KMS-11 (cell line): ENCODE measurements around the gene NOL4L.

Experiments
- H2AFZ ChIP-seq: fragments of 200-600 bp; sonication (generic); 2 replicates; pipeline ENCODE4 v1.6.1; 2016; ENCODE audit warnings: antibody characterized with exemption, mixed run types, low read depth
- H3K27ac ChIP-seq: fragments of 200-600 bp; sonication (generic); 2 replicates; pipeline ENCODE4 v1.6.1; 2016; ENCODE audit warnings: mild to moderate bottlenecking, mixed run types
- H3K27me3 ChIP-seq: fragments of 200-600 bp; sonication (generic); 2 replicates; pipeline ENCODE4 v1.6.1; 2017; ENCODE audit warnings: mild to moderate bottlenecking, low read depth, mixed run types, moderate library complexity; ENCODE audit not compliant: insufficient read depth
- H3K36me3 ChIP-seq: fragments of 200-600 bp; sonication (generic); 2 replicates; pipeline ENCODE4 v1.6.1; 2017; ENCODE audit warnings: mild to moderate bottlenecking, mixed run types; ENCODE audit not compliant: insufficient read depth
- H3K4me1 ChIP-seq: fragments of 200-600 bp; sonication (generic); 2 replicates; pipeline ENCODE4 v1.6.1; 2016; ENCODE audit warnings: mild to moderate bottlenecking, low read depth, mixed run types; ENCODE audit not compliant: poor library complexity, severe bottlenecking
- H3K4me2 ChIP-seq: fragments of 200-600 bp; sonication (generic); 2 replicates; pipeline ENCODE4 v1.7.0; 2016; ENCODE audit warnings: mild to moderate bottlenecking, mixed run types
- H3K4me3 ChIP-seq: fragments of 200-600 bp; sonication (generic); IDR thresholded peaks from 2 replicates; pipeline ENCODE4 v1.6.1; 2017; ENCODE audit warnings: low read depth, low read length, mixed read lengths; ENCODE audit not compliant: insufficient read depth
- H3K79me2 ChIP-seq: fragments of 200-600 bp; sonication (generic); 2 replicates; pipeline ENCODE4 v1.6.1; 2016; ENCODE audit warnings: low read depth, mixed run types; ENCODE audit not compliant: insufficient read depth
- H3K9ac ChIP-seq: fragments of 200-600 bp; sonication (generic); 2 replicates; pipeline ENCODE4 v1.6.1; 2016; ENCODE audit warnings: mild to moderate bottlenecking, mixed run types
- H4K20me1 ChIP-seq: fragments of 200-600 bp; sonication (generic); 2 replicates; pipeline ENCODE4 v1.6.1; 2016; ENCODE audit warnings: mild to moderate bottlenecking, mixed run types; ENCODE audit not compliant: insufficient read depth
- CTCF ChIP-seq: fragments of 200-600 bp; sonication (generic); conservative IDR thresholded peaks from 2 replicates; pipeline ENCODE4 v1.6.1; 2017; ENCODE audit warnings: low read depth, mild to moderate bottlenecking, antibody characterized with exemption, low read length, moderate library complexity, mixed read lengths

NOL4L gene

GRCh38 chr20:32406701-32407100 is 178.4 kb downstream of the NOL4L start:
- no peaks in the 10 kb centered on the region for H3K27me3 ChIP-seq
- H3K27ac ChIP-seq: no peak overlapping the region
- H3K79me2 ChIP-seq: peaks cover 20% of the 10 kb centered on the region; the same call in 1 of the 2 replicates
- H3K36me3 ChIP-seq: no peaks in the 10 kb centered on the region
- H4K20me1 ChIP-seq: no peaks in the 10 kb centered on the region; the same call in 1 of the 2 replicates
- TF ChIP-seq CTCF: no peak
- no peak overlapping the region for H3K4me3 ChIP-seq
- H3K9ac ChIP-seq: no peak overlapping the region
- no peak overlapping the region for H3K4me2 ChIP-seq
- H3K4me1 ChIP-seq: peaks cover 9% of the 10 kb centered on the region
- no peak overlapping the region for H2AFZ ChIP-seq

GRCh38 chr20:32404017-32404416 is 181.1 kb downstream of the NOL4L start:
- H3K4me3 ChIP-seq: no peak overlapping the region
- no peak overlapping the region for H3K27ac ChIP-seq
- peaks cover 9% of the 10 kb centered on the region for H3K4me1 ChIP-seq
- H3K79me2 ChIP-seq: peaks cover 34% of the 10 kb centered on the region; the same call in 1 of the 2 replicates
- no peak for TF ChIP-seq CTCF
- no peaks in the 10 kb centered on the region for H3K27me3 ChIP-seq
- H2AFZ ChIP-seq: no peak overlapping the region
- H3K9ac ChIP-seq: no peak overlapping the region
- H4K20me1 ChIP-seq: no peaks in the 10 kb centered on the region
- H3K36me3 ChIP-seq: no peaks in the 10 kb centered on the region
- H3K4me2 ChIP-seq: no peak overlapping the region

GRCh38 chr20:32400476-32400875 is 184.7 kb downstream of the NOL4L start:
- Histone ChIP-seq H3K36me3 (no peaks in the 10 kb centered on the region), H4K20me1 (no peaks in the 10 kb centered on the region)
- no peak for TF ChIP-seq CTCF

GRCh38 chr20:32397567-32398084 is 187.5 kb downstream of the NOL4L start:
- H2AFZ ChIP-seq: no peak overlapping the region
- H4K20me1 ChIP-seq: no peaks in the 10 kb centered on the region
- H3K9ac ChIP-seq: no peak overlapping the region
- no peak overlapping the region for H3K27ac ChIP-seq
- H3K36me3 ChIP-seq: no peaks in the 10 kb centered on the region
- no peaks in the 10 kb centered on the region for H3K4me1 ChIP-seq
- H3K4me2 ChIP-seq: no peak overlapping the region
- H3K27me3 ChIP-seq: no peaks in the 10 kb centered on the region
- no peak for TF ChIP-seq CTCF
- H3K79me2 ChIP-seq: peaks cover 58% of the 10 kb centered on the region; the same call in 1 of the 2 replicates
- no peak overlapping the region for H3K4me3 ChIP-seq

More at GRCh38 chr20:32400476-32400875, 184.7 kb downstream of the NOL4L start:
- H3K79me2 ChIP-seq: peaks cover 43% of the 10 kb centered on the region; the same call in 1 of the 2 replicates
- H3K27me3 ChIP-seq: no peaks in the 10 kb centered on the region
- no peaks in the 10 kb centered on the region for H3K4me1 ChIP-seq
- H2AFZ ChIP-seq: no peak overlapping the region
- H3K4me3 ChIP-seq: no peak overlapping the region
- no peak overlapping the region for H3K9ac ChIP-seq
- no peak overlapping the region for H3K27ac ChIP-seq
- no peak overlapping the region for H3K4me2 ChIP-seq
